Right lobe of liver (tissue), 6 donors: ENCODE measurements around the gene SEPTIN5. TPM values are rescaled to one million over a fixed set of nuclear protein-coding genes. Genes with fewer than 3 reads are reported as not detected.

Experiments
- ATAC-seq, 4 donors: fragments of 200-7000 bp; cut with Tn5 transposase; one replicate each; pipeline ENCODE4 v1.9.1; 2020; ENCODE audit warnings: mild to moderate bottlenecking in 4 of 4, moderate library complexity in 4 of 4
- DNase-seq, 3 donors: peaks; one replicate each; pipeline ENCODE4 v3.0.0-alpha.2; 2020
- H3K27ac ChIP-seq, 3 donors: fragments of 200-600 bp; one replicate each; pipeline ENCODE4 v1.8.0; 2022
- H3K27me3 ChIP-seq, 2 donors: fragments of 200-600 bp; one replicate each; pipeline ENCODE4 v1.8.0; 2022
- H3K36me3 ChIP-seq, 4 donors: fragments of 200-600 bp; sonication (generic) in 1 of 4; one replicate each; pipeline versions ENCODE4 v1.5.1 to v1.8.0; 2017 to 2022; ENCODE audit warnings: control low read depth in 1 of 4
- H3K4me1 ChIP-seq, 4 donors: fragments of 200-600 bp; sonication (generic) in 1 of 4; one replicate each; pipeline versions ENCODE4 v1.5.1 to v1.8.0; 2017 to 2022; ENCODE audit warnings: control low read depth in 1 of 4
- H3K4me3 ChIP-seq, 3 donors: fragments of 200-600 bp; one replicate each; pipeline ENCODE4 v1.8.0; 2022
- H3K9me3 ChIP-seq, 4 donors: fragments of 200-600 bp; sonication (generic) in 1 of 4; one replicate each; pipeline versions ENCODE4 v1.5.1 to v1.8.0; 2017 to 2022; ENCODE audit warnings: control low read depth in 1 of 4
- POLR2A ChIP-seq: fragments of 450-650 bp; IDR thresholded peaks from one replicate; pipeline ENCODE4 v1.6.1; 2017; ENCODE audit warnings: antibody characterized with exemption, mild to moderate bottlenecking
- WGBS: methylation state at CpG from one replicate; pipeline ENCODE4 v1.1.6; 2018; ENCODE audit warnings: low coverage, low lambda C conversion rate; ENCODE audit not compliant: insufficient coverage; ENCODE audit errors: missing lambda C conversion rate; 5-methylcytosine and 5-hydroxymethylcytosine counted together
- intact Hi-C, 2 donors: fragments of 100-400 bp; cut with DNase I; formaldehyde crosslinking; loops; one replicate each; pipeline versions ENCODE4 v1.11.2 to v1.14.1; 2022
- total RNA-seq, 6 experiments: library from RNA; depleted of rRNA in 2 of 6; stranded (reverse); fragments of >200 nt in 2 of 6; fragmentation: NEBNext Ultra II Directional in 3 of 6; extraction: Animal tissue kit (Norgen Biotek cat#: 25700) in 3 of 6; gene quantifications; one replicate each; pipeline versions ENCODE4 v1.1.0 to v1.2.4, GENCODE V29; 2016 to 2023
- TF ChIP-seq, protein P1 (sequence below), 4 donors: fragments of 200-600 bp in 3 of 4; fragments of 450-650 bp in 1 of 4; IDR thresholded peaks; one replicate each; pipeline versions ENCODE4 v1.5.1 to v1.8.0; 2016 to 2022; ENCODE audit warnings: antibody characterized with exemption in 4 of 4, mild to moderate bottlenecking in 2 of 4
- donor health status: DM: no; HTN: yes; CAD: no.
- donor health status: DM: no; HTN: no; CAD: no.
- donor health status: DM: no; HTN: no; CAD: no.
- donor health status: DM: no; HTN: yes; CAD: no.
- donor health status: DM: no; HTN: yes; CAD: no.

SEPTIN5 gene
- total RNA-seq, 6 experiments from 2014 or later, result 1.3 to 3.7 (median 2.1) TPM

GRCh38 chr22:19758896-19759426 is 44.7 kb downstream of the SEPTIN5 start:
- 14% methylated on average over 8 of the region's 21 CpGs for WGBS
- Histone ChIP-seq H3K4me3 (no peak overlapping the region), H3K27me3 (peaks cover 0 to 12% of the 10 kb centered on the region in 2 donors)

GRCh38 chr22:19759427-19760057 is 45.2 kb downstream of the SEPTIN5 start:
- DNase-seq, result no peak
- Histone ChIP-seq H3K4me1 (peaks cover 0 to 4% (median 0%) of the 10 kb centered on the region in 4 donors), H3K27ac (no peak overlapping the region), H3K9me3 (no peaks in the 10 kb centered on the region), H3K27me3 (peaks cover 0 to 12% of the 10 kb centered on the region in 2 donors), H3K36me3 (no peaks in the 10 kb centered on the region), H3K4me3 (no peak overlapping the region)
- 6% methylated on average over 7 of the region's 43 CpGs for WGBS
- no peak for TF ChIP-seq POLR2A
- TF ChIP-seq, protein P1, sequence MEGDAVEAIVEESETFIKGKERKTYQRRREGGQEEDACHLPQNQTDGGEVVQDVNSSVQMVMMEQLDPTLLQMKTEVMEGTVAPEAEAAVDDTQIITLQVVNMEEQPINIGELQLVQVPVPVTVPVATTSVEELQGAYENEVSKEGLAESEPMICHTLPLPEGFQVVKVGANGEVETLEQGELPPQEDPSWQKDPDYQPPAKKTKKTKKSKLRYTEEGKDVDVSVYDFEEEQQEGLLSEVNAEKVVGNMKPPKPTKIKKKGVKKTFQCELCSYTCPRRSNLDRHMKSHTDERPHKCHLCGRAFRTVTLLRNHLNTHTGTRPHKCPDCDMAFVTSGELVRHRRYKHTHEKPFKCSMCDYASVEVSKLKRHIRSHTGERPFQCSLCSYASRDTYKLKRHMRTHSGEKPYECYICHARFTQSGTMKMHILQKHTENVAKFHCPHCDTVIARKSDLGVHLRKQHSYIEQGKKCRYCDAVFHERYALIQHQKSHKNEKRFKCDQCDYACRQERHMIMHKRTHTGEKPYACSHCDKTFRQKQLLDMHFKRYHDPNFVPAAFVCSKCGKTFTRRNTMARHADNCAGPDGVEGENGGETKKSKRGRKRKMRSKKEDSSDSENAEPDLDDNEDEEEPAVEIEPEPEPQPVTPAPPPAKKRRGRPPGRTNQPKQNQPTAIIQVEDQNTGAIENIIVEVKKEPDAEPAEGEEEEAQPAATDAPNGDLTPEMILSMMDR (IDR thresholded peaks at IDR 0.05), result no peak
- intact Hi-C loops, result loop anchor here (10.0 kb wide), 2 partner anchors 85 to 115 kb away; no protein-coding TSS in a partner anchor
- no peak for ATAC-seq

More at GRCh38 chr22:19758896-19759426, 44.7 kb downstream of the SEPTIN5 start:
- Histone ChIP-seq H3K9me3 (no peaks in the 10 kb centered on the region), H3K4me1 (peaks cover 0 to 4% (median 0%) of the 10 kb centered on the region in 4 donors), H3K36me3 (no peaks in the 10 kb centered on the region), H3K27ac (no peak overlapping the region)
- intact Hi-C loops, result loop anchor here (10.0 kb wide), 2 partner anchors 86 to 116 kb away; no protein-coding TSS in a partner anchor
- no peak for DNase-seq
- TF ChIP-seq, protein P1 (IDR thresholded peaks at IDR 0.05), result no peak
- TF ChIP-seq POLR2A, result no peak
- no peak for ATAC-seq

DNA sequence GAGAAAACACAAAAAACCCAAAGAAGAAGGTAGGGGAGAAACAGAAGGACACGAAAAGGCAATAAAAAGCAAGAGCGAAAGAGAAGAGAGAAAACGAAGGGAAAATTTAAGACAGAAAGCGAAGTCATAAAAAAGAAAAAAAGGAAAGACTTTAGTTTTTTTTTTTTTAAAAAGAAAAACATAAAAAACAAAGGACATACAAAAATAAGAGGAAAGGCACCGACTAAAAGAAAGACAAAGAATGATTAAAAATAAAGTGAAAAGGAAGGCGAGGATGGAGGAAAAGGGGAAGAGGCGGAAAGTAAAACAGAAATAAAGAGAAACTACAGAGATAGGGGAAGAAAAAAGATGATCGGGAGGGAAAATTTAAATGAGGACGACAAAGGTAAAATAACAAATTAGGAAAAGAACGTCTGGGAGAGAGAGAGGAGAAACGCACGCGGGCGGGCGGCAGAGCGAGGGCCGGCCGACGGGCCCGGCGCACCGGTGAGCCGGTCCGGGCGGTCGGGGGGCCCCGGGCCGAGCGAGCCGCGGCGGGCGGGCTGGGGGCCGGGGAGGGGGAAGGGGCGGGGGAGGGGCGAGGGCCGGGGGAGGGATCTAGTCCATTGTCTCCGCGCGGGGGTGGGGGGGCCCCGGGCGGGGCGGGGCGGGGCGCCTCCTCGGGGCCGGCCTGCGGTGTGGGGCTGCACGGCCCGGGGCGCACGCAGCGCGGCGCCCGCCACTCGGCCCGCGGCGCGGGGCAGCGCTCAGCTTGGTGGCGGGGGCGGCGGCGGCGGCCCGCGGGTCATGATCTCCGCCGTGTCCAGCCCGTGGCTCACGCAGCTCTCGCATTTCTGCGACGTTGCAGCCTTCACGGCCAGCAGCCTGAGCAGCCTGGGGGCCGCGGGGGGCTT is 46.0 kb downstream of the SEPTIN5 start, which contains the start of gene TBX1:
Gene TBX1 (plus strand): TSS at position 721 of the 893 bp plus-strand sequence. CDS start 66 bp downstream, at position 787.
- ATAC-seq (no peak), DNase-seq (no peak)
- H3K9me3 ChIP-seq, result no peaks in the 10 kb centered on the region
- H3K4me3 ChIP-seq, result no peak within 1 kb of the TSS
- intact Hi-C loops, result no loop called here
- H3K4me1 ChIP-seq, result peaks cover 0 to 4% (median 0%) of the 10 kb centered on the region in 4 donors
- H3K27ac ChIP-seq, result no peak within 1 kb of the TSS
- TF ChIP-seq, protein P1 (IDR thresholded peaks at IDR 0.05), result no peak
- H3K36me3 ChIP-seq, result no peaks in the 10 kb centered on the region
- WGBS, result 5% methylated on average over 35 of the region's 79 CpGs
- H3K27me3 ChIP-seq, result peaks cover 0 to 12% of the 10 kb centered on the region in 2 donors

DNA sequence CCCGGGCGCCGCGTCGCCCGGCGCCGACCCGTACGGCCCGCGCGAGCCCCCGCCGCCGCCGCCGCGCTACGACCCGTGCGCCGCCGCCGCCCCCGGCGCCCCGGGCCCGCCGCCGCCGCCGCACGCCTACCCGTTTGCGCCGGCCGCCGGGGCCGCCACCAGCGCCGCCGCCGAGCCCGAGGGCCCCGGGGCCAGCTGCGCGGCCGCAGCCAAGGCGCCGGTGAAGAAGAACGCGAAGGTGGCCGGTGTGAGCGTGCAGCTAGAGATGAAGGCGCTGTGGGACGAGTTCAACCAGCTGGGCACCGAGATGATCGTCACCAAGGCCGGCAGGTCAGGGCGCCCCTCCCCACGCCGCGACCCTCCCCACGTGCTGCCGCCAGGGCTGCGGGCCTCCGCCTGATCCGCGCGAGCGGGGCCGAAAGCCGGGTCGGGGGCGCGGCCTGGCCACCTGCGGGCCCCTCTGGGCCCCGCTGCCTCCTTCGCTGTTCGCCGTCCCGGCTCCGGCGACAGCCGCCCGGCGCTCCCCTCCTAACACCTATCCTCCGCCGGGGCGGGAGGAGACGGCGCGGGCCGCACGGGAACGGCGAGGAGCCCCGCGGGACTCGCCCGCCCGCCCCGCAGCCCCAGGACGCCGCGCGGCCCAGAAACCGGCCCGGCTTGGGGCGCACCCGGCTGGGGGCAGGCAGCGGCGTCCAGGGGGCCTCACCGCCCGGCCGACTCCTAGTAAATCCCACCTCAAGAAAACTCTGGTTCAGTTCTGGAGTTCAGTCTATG is 46.8 kb downstream of the SEPTIN5 start:
- DNase-seq, result no peak
- 56% methylated on average over 8 of the region's 117 CpGs for WGBS
- no peak for ATAC-seq
- no peaks in the 10 kb centered on the region for H3K9me3 ChIP-seq
- TF ChIP-seq, protein P1 (IDR thresholded peaks at IDR 0.05), result no peak
- no peak for TF ChIP-seq POLR2A
- no peaks in the 10 kb centered on the region for H3K36me3 ChIP-seq
- H3K27me3 ChIP-seq, result peaks cover 0 to 3% of the 10 kb centered on the region in 2 donors
- H3K4me3 ChIP-seq, result no peak overlapping the region
- no peak overlapping the region for H3K27ac ChIP-seq
- intact Hi-C loops, result no loop called here
- peaks cover 0 to 4% (median 0%) of the 10 kb centered on the region in 4 donors for H3K4me1 ChIP-seq
